ENCODE results near the gene TAX1BP1. TPM values are rescaled to one million over a fixed set of nuclear protein-coding genes. Genes with fewer than 3 reads are reported as not detected.

The TAX1BP1 gene
- total RNA-seq, 1 experiment from 2014 or later: 58.5 TPM

DNA sequence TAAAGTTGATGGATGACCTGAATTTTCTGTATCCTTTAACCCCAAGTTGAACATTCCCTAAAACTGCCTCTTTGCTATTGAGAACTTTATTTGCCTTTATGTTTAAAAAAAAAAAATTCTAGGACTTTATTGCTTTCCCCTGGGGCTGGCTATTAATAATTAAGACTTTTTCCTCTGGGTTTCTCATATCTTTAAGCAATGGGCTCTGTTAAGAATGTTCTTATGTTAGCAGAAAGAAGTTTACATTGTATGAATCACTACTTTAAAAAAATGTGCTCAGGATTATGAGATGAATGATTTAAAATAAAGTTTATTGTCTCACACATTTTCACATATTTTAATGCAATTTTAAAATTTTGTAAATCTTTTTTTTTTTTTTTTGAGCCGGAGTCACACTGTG is 19.5 kb downstream of the TAX1BP1 start:
- no peaks in the 10 kb centered on the region for H4K20me1 ChIP-seq (ENCODE audit: low read length)
- BruUV-seq (replicated peaks): no TSS peak
- peak overlapping the region; percentile 36 for H3K27ac ChIP-seq (ENCODE audit: low read length)
- ATAC-seq: peak; percentile 73
- intact Hi-C loops (cut with micrococcal nuclease): loop anchor here (1.0 kb wide), 1 partner anchor 14 kb away; no protein-coding TSS in a partner anchor
- peaks cover 59% of the 10 kb centered on the region for H3K79me2 ChIP-seq (ENCODE audit: low read length)
- H3K9me3 ChIP-seq (ENCODE audit: low read length): no peaks in the 10 kb centered on the region
- no peaks in the 10 kb centered on the region for H3F3A ChIP-seq (ENCODE audit: low read length, unreplicated experiment)
- peaks cover 63% of the 10 kb centered on the region for H3K4me1 ChIP-seq (ENCODE audit: insufficient read depth, low read length)
- no peak overlapping the region for H3K4me3 ChIP-seq (ENCODE audit: low read length)
- H3K4me2 ChIP-seq (ENCODE audit: low read length): peak overlapping the region; percentile 33
- no peaks in the 10 kb centered on the region for H3K9me2 ChIP-seq (replicated peaks; ENCODE audit: low read length)
- no peak overlapping the region for H3K9ac ChIP-seq (ENCODE audit: low read length)
- ChIA-PET POLR2A (ENCODE audit: unreplicated experiment) (no interaction called here), CTCF (no interaction called here)
- H2AFZ ChIP-seq (ENCODE audit: low read length): no peak overlapping the region
- no peak for TF ChIP-seq EZH2 (IDR thresholded peaks at IDR 0.05; ENCODE audit: low read length, unreplicated experiment)
- peak; percentile 61 for DNase-seq
- H3K27me3 ChIP-seq (ENCODE audit: low read length): no peaks in the 10 kb centered on the region
- peaks cover 34% of the 10 kb centered on the region for H3K36me3 ChIP-seq (ENCODE audit: low read depth, low read length)

DNA sequence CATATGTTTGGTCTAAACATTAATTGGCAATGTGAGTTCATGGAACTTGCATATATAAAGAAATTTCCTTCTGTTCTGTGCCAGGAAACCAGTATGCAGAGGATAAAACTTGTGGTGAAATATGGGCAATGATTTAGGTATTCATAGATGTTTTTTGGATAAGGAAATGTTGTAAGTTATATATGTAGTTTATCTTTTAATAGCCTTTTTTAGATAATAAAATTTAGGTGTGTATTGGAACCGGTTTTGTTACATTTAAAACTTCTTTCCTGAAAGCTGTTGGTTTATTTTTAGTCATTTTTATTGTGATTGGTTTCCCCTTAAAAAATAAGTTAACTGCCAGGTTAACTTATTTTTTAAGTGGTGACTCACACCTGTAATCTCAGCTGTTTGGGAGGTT is 22.1 kb downstream of the TAX1BP1 start:
- TF ChIP-seq EZH2 (IDR thresholded peaks at IDR 0.05; ENCODE audit: low read length, unreplicated experiment) (no peak), EZH2phosphoT487 (IDR thresholded peaks at IDR 0.05; ENCODE audit: borderline replicate concordance, low read length) (no peak)
- TF ChIP-seq, protein P1, sequence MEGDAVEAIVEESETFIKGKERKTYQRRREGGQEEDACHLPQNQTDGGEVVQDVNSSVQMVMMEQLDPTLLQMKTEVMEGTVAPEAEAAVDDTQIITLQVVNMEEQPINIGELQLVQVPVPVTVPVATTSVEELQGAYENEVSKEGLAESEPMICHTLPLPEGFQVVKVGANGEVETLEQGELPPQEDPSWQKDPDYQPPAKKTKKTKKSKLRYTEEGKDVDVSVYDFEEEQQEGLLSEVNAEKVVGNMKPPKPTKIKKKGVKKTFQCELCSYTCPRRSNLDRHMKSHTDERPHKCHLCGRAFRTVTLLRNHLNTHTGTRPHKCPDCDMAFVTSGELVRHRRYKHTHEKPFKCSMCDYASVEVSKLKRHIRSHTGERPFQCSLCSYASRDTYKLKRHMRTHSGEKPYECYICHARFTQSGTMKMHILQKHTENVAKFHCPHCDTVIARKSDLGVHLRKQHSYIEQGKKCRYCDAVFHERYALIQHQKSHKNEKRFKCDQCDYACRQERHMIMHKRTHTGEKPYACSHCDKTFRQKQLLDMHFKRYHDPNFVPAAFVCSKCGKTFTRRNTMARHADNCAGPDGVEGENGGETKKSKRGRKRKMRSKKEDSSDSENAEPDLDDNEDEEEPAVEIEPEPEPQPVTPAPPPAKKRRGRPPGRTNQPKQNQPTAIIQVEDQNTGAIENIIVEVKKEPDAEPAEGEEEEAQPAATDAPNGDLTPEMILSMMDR (conservative IDR thresholded peaks at IDR 0.05; ENCODE audit: low read depth, low read length): no peak
- no peaks in the 10 kb centered on the region for H4K20me1 ChIP-seq (ENCODE audit: low read length)
- no peaks in the 10 kb centered on the region for H3K9me2 ChIP-seq (replicated peaks; ENCODE audit: low read length)
- no TSS peak for BruUV-seq (replicated peaks)
- DNase-seq (peak; percentile 57), ATAC-seq (peak; percentile 39)
- H3K9me3 ChIP-seq (ENCODE audit: low read length): no peaks in the 10 kb centered on the region
- H3K27ac ChIP-seq (ENCODE audit: low read length): peak overlapping the region; percentile 61
- peaks cover 68% of the 10 kb centered on the region for H3K4me1 ChIP-seq (ENCODE audit: insufficient read depth, low read length)
- peaks cover 18% of the 10 kb centered on the region for H3K36me3 ChIP-seq (ENCODE audit: low read depth, low read length)
- H3K4me2 ChIP-seq (ENCODE audit: low read length): peak overlapping the region; percentile 31
- CTCF ChIA-PET: no interaction called here
- H3K27me3 ChIP-seq (ENCODE audit: low read length): no peaks in the 10 kb centered on the region
- intact Hi-C loops (cut with micrococcal nuclease): no loop called here
- no peak overlapping the region for H3K4me3 ChIP-seq (ENCODE audit: low read length)
- no peak overlapping the region for H2AFZ ChIP-seq (ENCODE audit: low read length)
- POLR2A ChIA-PET (ENCODE audit: unreplicated experiment): no interaction called here
- H3F3A ChIP-seq (ENCODE audit: low read length, unreplicated experiment): peaks cover 3% of the 10 kb centered on the region
- no peak overlapping the region for H3K9ac ChIP-seq (ENCODE audit: low read length)
- H3K79me2 ChIP-seq (ENCODE audit: low read length): peaks cover 59% of the 10 kb centered on the region

DNA sequence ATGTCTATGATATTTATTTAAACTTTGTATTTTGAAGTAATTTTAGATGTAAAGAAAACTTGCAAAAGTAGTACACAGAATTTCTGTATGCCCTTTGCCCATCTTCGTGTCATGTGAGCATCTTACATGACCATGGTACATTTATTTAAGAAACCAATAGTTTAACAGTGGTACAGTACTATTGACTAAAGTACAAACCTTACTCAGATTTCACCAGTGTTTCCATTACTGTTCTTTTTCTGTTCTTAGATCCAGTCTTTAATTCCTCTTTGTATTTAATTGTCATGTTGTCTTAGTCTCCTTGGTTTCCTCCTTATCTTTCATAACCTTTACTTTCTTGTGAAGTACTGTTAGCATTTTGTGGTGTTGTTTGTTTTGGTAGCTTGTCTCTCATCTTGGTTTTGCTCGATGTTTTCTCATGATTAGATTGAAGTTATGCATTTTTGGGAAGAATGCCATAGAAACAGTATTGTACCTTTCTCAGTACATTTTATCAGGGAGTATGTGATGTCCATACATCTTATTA is 24.1 kb downstream of the TAX1BP1 start:
- POLR2A ChIA-PET (ENCODE audit: unreplicated experiment): no interaction called here
- H3K4me2 ChIP-seq (ENCODE audit: low read length): peak overlapping the region; percentile 20

More for the DNA sequence above, 24.1 kb downstream of the TAX1BP1 start:
- ATAC-seq (no peak), DNase-seq (no peak)
- H3K9me2 ChIP-seq (replicated peaks; ENCODE audit: low read length): no peaks in the 10 kb centered on the region
- H3K27me3 ChIP-seq (ENCODE audit: low read length): no peaks in the 10 kb centered on the region
- peaks cover 74% of the 10 kb centered on the region for H3K79me2 ChIP-seq (ENCODE audit: low read length)
- TF ChIP-seq, protein P1 (conservative IDR thresholded peaks at IDR 0.05; ENCODE audit: low read depth, low read length): no peak
- TF ChIP-seq EZH2phosphoT487 (IDR thresholded peaks at IDR 0.05; ENCODE audit: borderline replicate concordance, low read length): no peak
- TF ChIP-seq EZH2 (IDR thresholded peaks at IDR 0.05; ENCODE audit: low read length, unreplicated experiment): no peak
- H3K36me3 ChIP-seq (ENCODE audit: low read depth, low read length): peaks cover 12% of the 10 kb centered on the region; the same call in 1 of the 2 replicates
- intact Hi-C loops (cut with micrococcal nuclease): no loop called here
- H3K9me3 ChIP-seq (ENCODE audit: low read length): no peaks in the 10 kb centered on the region
- H3K4me3 ChIP-seq (ENCODE audit: low read length): no peak overlapping the region
- peaks cover 75% of the 10 kb centered on the region for H3K4me1 ChIP-seq (ENCODE audit: insufficient read depth, low read length)
- no peak overlapping the region for H3K9ac ChIP-seq (ENCODE audit: low read length)
- no TSS peak for BruUV-seq (replicated peaks)
- H4K20me1 ChIP-seq (ENCODE audit: low read length): no peaks in the 10 kb centered on the region; the same call in 1 of the 2 replicates
- H3K27ac ChIP-seq (ENCODE audit: low read length): no peak overlapping the region
- CTCF ChIA-PET: no interaction called here
- H3F3A ChIP-seq (ENCODE audit: low read length, unreplicated experiment): peaks cover 6% of the 10 kb centered on the region
- H2AFZ ChIP-seq (ENCODE audit: low read length): no peak overlapping the region

Data from PC-3 (cell line).